ENCODE results near the gene CHST1. TPM values are rescaled to one million over a fixed set of nuclear protein-coding genes. Genes with fewer than 3 reads are reported as not detected.

The CHST1 gene
- total RNA-seq (2014; rRNA removed; shearing (Covaris generic)) = 0.02 and 0.17 TPM in 2 replicates

- DNase-seq (ENCODE audit: low read depth) = peak; percentile 38
Measured at GRCh38 chr11:45665206-45665932, at the start of gene CHST1. Gene CHST1 (minus strand): TSS chr11:45665622. CDS start chr11:45650923, 14,699 bp downstream.

- no peak for DNase-seq (ENCODE audit: low read depth)
Measured at GRCh38 chr11:45713573-45713972, 48.2 kb upstream of the CHST1 start.

GRCh38 chr11:45710561-45710960, 45.1 kb upstream of the CHST1 start:
- no peak for DNase-seq (ENCODE audit: low read depth)

- DNase-seq (ENCODE audit: low read depth) = no peak
Measured at GRCh38 chr11:45708887-45709663, 43.7 kb upstream of the CHST1 start.

- no peak for DNase-seq (ENCODE audit: low read depth)
Measured at GRCh38 chr11:45704635-45705034, 39.2 kb upstream of the CHST1 start.

- no peak for DNase-seq (ENCODE audit: low read depth)
Measured at GRCh38 chr11:45704133-45704532, 38.7 kb upstream of the CHST1 start.

GRCh38 chr11:45702511-45702910, 37.1 kb upstream of the CHST1 start:
- DNase-seq (ENCODE audit: low read depth) = no peak

- DNase-seq (ENCODE audit: low read depth) = no peak
Measured at GRCh38 chr11:45698777-45699497, 33.5 kb upstream of the CHST1 start.

- DNase-seq (ENCODE audit: low read depth) = no peak
Measured at GRCh38 chr11:45692808-45693453, 27.5 kb upstream of the CHST1 start.

- DNase-seq (ENCODE audit: low read depth) = no peak
Measured at GRCh38 chr11:45688472-45689033, 23.1 kb upstream of the CHST1 start.

GRCh38 chr11:45687836-45688235, 22.4 kb upstream of the CHST1 start:
- no peak for DNase-seq (ENCODE audit: low read depth)

- DNase-seq (ENCODE audit: low read depth) = no peak
Measured at GRCh38 chr11:45685964-45686537, 20.6 kb upstream of the CHST1 start.

- no peak for DNase-seq (ENCODE audit: low read depth)
Measured at GRCh38 chr11:45684440-45684839, 19.0 kb upstream of the CHST1 start.

GRCh38 chr11:45683271-45684058, 18.0 kb upstream of the CHST1 start:
- DNase-seq (ENCODE audit: low read depth) = no peak

- DNase-seq (ENCODE audit: low read depth) = no peak
Measured at GRCh38 chr11:45679806-45680205, 14.4 kb upstream of the CHST1 start.

GRCh38 chr11:45678976-45679375, 13.6 kb upstream of the CHST1 start:
- no peak for DNase-seq (ENCODE audit: low read depth)

- no peak for DNase-seq (ENCODE audit: low read depth)
Measured at GRCh38 chr11:45677770-45678512, 12.5 kb upstream of the CHST1 start.

- DNase-seq (ENCODE audit: low read depth) = no peak
Measured at GRCh38 chr11:45676522-45677095, 11.2 kb upstream of the CHST1 start.

- no peak for DNase-seq (ENCODE audit: low read depth)
Measured at GRCh38 chr11:45675646-45676045, 10.2 kb upstream of the CHST1 start.
